ENCODE results near the gene TMED1. TPM values are rescaled to one million over a fixed set of nuclear protein-coding genes. Genes with fewer than 3 reads are reported as not detected.

Gene TMED1
- total RNA-seq, 1 experiment from 2014 or later = 30.3 TPM

- in situ Hi-C loops (cut with HindIII; ENCODE audit: low pct_unique_long_range_greater_than_20kb, low sequenced_read_pairs) = no loop called here
Observed at GRCh38 chr19:10852098-10852800, 16.2 kb upstream of the TMED1 start.

DNA sequence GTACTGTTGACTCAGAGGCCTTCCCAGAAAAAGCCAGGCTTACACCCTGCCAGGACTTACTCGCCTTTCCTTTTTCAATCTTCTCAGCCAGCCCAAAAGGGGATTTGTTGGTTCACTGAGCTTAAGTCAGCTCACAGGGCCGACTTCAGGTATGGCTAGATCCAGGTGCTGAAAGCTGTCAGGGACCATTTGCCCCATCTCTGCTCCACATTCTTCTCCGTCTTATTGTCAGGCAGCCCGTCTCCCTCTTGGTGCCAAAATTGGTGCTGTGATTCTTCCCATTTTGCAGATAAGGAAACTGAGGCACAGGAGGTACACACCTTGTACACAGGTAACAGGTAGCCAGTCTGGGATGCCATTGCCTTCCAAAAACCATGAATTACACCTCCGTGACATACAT, 14.6 kb upstream of the TMED1 start:
- no peak for DNase-seq (ENCODE audit: low read depth, low spot score)
- BruUV-seq (replicated peaks) = no TSS peak
- intact Hi-C loops (cut with micrococcal nuclease; ENCODE audit: unreplicated experiment) (no loop called here), in situ Hi-C loops (cut with HindIII; ENCODE audit: low pct_unique_long_range_greater_than_20kb, low sequenced_read_pairs) (no loop called here)
- no peak overlapping the region for H3K27ac ChIP-seq (ENCODE audit: low read length)
- ChIA-PET CTCF (no interaction called here), POLR2A (no interaction called here)
- ATAC-seq = no peak
- no peaks in the 10 kb centered on the region for H3K36me3 ChIP-seq (ENCODE audit: control insufficient read depth, insufficient read depth, low read length)
- H3K27me3 ChIP-seq (ENCODE audit: control insufficient read depth, insufficient read depth, low read length) = no peaks in the 10 kb centered on the region
- no peak overlapping the region for H3K4me3 ChIP-seq (ENCODE audit: low read depth in 2 of 2, low read length in 2 of 2)
- no peaks in the 10 kb centered on the region for H3K9me3 ChIP-seq (ENCODE audit: control insufficient read depth, insufficient read depth, low read depth, low read length)
- H3K4me1 ChIP-seq (ENCODE audit: control insufficient read depth, insufficient read depth, low read length) = no peaks in the 10 kb centered on the region
- TF ChIP-seq CTCF (IDR thresholded peaks at IDR 0.05) (no peak), POLR2AphosphoS5 (IDR thresholded peaks at IDR 0.05; ENCODE audit: low read depth, low read length) (no peak), REST (IDR thresholded peaks at IDR 0.05; ENCODE audit: insufficient read depth in 1 of 2, low read depth in 2 of 2, low read length in 1 of 2) (no peak), SIN3A (IDR thresholded peaks at IDR 0.05; ENCODE audit: borderline replicate concordance, insufficient read depth, low read depth, low read length) (no peak), TCF7L2 (IDR thresholded peaks at IDR 0.05; ENCODE audit: low read depth, low read length) (no peak)

More at GRCh38 chr19:10852098-10852800, 16.2 kb upstream of the TMED1 start:
- Histone ChIP-seq H3K27ac (ENCODE audit: low read length) (no peak overlapping the region), H3K4me1 (ENCODE audit: control insufficient read depth, insufficient read depth, low read length) (no peaks in the 10 kb centered on the region), H3K27me3 (ENCODE audit: control insufficient read depth, insufficient read depth, low read length) (no peaks in the 10 kb centered on the region), H3K9me3 (ENCODE audit: control insufficient read depth, insufficient read depth, low read depth, low read length) (no peaks in the 10 kb centered on the region), H3K4me3 (ENCODE audit: low read depth in 2 of 2, low read length in 2 of 2) (no peak overlapping the region), H3K36me3 (ENCODE audit: control insufficient read depth, insufficient read depth, low read length) (no peaks in the 10 kb centered on the region)
- ChIA-PET POLR2A (no interaction called here), CTCF (interaction anchor here (0.7 kb wide), 1 partner anchor 721 kb away, joined by 3 read pairs; no protein-coding TSS in a partner anchor)
- no TSS peak for BruUV-seq (replicated peaks)
- DNase-seq (ENCODE audit: low read depth, low spot score) = no peak
- no peak for TF ChIP-seq REST (IDR thresholded peaks at IDR 0.05; ENCODE audit: insufficient read depth in 1 of 2, low read depth in 2 of 2, low read length in 1 of 2)
- TF ChIP-seq TCF7L2 (IDR thresholded peaks at IDR 0.05; ENCODE audit: low read depth, low read length) = no peak
- no peak for TF ChIP-seq CTCF (IDR thresholded peaks at IDR 0.05)
- TF ChIP-seq SIN3A (IDR thresholded peaks at IDR 0.05; ENCODE audit: borderline replicate concordance, insufficient read depth, low read depth, low read length) = no peak
- TF ChIP-seq POLR2AphosphoS5 (IDR thresholded peaks at IDR 0.05; ENCODE audit: low read depth, low read length) = no peak
- intact Hi-C loops (cut with micrococcal nuclease; ENCODE audit: unreplicated experiment) = no loop called here
- peak; percentile 52; the same call in 1 of the 2 replicates for ATAC-seq
